ENCODE results near the gene MAST1.

The MAST1 gene

DNA sequence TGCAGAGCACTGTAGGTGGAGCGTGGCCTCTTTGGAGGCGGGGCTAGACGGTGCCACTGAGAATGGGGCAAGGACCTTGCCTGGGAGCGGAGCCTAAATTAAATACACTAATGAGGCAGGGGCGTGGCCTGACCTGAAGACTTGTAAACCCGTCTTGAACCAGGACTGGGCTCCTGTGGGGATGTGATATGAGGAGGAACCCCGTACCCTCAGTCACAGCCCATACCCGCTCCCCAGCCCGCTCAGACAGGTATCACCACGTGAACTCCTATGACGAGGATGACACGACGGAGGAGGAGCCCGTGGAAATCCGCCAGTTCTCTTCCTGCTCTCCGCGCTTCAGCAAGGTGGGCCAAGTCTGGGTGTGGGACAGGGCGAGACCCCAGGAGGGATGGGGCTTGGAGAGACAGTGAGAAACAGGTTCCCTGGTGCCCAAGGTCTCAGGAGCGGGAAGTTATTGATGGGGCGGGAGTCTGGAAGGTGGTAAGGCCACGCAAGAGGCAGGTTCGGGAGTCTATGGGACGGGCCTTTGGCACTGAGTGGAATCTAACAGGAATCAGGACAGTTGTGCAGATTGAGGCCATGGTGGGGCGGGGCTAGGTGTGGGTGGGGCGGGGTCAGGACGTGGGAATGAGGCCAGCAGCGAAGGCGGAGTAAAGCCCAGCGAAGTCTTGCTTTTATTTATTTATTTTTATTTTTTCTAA, 28.3 kb downstream of the MAST1 start (continued):
- TF ChIP-seq, protein P1, sequence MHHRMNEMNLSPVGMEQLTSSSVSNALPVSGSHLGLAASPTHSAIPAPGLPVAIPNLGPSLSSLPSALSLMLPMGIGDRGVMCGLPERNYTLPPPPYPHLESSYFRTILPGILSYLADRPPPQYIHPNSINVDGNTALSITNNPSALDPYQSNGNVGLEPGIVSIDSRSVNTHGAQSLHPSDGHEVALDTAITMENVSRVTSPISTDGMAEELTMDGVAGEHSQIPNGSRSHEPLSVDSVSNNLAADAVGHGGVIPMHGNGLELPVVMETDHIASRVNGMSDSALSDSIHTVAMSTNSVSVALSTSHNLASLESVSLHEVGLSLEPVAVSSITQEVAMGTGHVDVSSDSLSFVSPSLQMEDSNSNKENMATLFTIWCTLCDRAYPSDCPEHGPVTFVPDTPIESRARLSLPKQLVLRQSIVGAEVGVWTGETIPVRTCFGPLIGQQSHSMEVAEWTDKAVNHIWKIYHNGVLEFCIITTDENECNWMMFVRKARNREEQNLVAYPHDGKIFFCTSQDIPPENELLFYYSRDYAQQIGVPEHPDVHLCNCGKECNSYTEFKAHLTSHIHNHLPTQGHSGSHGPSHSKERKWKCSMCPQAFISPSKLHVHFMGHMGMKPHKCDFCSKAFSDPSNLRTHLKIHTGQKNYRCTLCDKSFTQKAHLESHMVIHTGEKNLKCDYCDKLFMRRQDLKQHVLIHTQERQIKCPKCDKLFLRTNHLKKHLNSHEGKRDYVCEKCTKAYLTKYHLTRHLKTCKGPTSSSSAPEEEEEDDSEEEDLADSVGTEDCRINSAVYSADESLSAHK (tag by site-specific recombination; IDR thresholded peaks at IDR 0.05), result no peak
- TF ChIP-seq ZNF600 (tag by site-specific recombination; IDR thresholded peaks at IDR 0.05) (peak; percentile 30; the same call in 1 of the 2 replicates), ZNF791 (tag by site-specific recombination; IDR thresholded peaks at IDR 0.05) (no peak), KLF8 (tag by site-specific recombination; IDR thresholded peaks at IDR 0.05) (no peak), ZNF169 (tag by site-specific recombination; IDR thresholded peaks at IDR 0.05) (no peak)
- TF ChIP-seq, protein P2, sequence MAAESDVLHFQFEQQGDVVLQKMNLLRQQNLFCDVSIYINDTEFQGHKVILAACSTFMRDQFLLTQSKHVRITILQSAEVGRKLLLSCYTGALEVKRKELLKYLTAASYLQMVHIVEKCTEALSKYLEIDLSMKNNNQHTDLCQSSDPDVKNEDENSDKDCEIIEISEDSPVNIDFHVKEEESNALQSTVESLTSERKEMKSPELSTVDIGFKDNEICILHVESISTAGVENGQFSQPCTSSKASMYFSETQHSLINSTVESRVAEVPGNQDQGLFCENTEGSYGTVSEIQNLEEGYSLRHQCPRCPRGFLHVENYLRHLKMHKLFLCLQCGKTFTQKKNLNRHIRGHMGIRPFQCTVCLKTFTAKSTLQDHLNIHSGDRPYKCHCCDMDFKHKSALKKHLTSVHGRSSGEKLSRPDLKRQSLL (tag by site-specific recombination; IDR thresholded peaks at IDR 0.05), result no peak
- TF ChIP-seq, protein P3, sequence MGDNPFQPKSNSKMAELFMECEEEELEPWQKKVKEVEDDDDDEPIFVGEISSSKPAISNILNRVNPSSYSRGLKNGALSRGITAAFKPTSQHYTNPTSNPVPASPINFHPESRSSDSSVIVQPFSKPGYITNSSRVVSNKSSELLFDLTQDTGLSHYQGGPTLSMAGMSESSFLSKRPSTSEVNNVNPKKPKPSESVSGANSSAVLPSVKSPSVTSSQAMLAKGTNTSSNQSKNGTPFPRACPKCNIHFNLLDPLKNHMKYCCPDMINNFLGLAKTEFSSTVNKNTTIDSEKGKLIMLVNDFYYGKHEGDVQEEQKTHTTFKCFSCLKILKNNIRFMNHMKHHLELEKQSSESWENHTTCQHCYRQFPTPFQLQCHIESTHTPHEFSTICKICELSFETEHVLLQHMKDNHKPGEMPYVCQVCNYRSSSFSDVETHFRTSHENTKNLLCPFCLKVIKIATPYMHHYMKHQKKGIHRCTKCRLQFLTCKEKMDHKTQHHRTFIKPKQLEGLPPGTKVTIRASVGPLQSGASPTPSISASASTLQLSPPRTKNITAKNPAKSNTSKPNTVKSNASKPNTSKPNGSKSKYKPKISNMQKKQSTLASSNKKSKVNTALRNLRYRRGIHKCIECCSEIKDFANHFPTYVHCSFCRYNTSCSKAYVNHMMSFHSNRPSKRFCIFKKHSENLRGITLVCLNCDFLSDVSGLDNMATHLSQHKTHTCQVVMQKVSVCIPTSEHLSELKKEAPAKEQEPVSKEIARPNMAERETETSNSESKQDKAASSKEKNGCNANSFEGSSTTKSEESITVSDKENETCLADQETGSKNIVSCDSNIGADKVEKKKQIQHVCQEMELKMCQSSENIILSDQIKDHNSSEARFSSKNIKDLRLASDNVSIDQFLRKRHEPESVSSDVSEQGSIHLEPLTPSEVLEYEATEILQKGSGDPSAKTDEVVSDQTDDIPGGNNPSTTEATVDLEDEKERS (tag by site-specific recombination; IDR thresholded peaks at IDR 0.05), result no peak
- TF ChIP-seq, protein P4, sequence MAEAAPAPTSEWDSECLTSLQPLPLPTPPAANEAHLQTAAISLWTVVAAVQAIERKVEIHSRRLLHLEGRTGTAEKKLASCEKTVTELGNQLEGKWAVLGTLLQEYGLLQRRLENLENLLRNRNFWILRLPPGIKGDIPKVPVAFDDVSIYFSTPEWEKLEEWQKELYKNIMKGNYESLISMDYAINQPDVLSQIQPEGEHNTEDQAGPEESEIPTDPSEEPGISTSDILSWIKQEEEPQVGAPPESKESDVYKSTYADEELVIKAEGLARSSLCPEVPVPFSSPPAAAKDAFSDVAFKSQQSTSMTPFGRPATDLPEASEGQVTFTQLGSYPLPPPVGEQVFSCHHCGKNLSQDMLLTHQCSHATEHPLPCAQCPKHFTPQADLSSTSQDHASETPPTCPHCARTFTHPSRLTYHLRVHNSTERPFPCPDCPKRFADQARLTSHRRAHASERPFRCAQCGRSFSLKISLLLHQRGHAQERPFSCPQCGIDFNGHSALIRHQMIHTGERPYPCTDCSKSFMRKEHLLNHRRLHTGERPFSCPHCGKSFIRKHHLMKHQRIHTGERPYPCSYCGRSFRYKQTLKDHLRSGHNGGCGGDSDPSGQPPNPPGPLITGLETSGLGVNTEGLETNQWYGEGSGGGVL (tag by site-specific recombination; IDR thresholded peaks at IDR 0.05), result no peak

DNA sequence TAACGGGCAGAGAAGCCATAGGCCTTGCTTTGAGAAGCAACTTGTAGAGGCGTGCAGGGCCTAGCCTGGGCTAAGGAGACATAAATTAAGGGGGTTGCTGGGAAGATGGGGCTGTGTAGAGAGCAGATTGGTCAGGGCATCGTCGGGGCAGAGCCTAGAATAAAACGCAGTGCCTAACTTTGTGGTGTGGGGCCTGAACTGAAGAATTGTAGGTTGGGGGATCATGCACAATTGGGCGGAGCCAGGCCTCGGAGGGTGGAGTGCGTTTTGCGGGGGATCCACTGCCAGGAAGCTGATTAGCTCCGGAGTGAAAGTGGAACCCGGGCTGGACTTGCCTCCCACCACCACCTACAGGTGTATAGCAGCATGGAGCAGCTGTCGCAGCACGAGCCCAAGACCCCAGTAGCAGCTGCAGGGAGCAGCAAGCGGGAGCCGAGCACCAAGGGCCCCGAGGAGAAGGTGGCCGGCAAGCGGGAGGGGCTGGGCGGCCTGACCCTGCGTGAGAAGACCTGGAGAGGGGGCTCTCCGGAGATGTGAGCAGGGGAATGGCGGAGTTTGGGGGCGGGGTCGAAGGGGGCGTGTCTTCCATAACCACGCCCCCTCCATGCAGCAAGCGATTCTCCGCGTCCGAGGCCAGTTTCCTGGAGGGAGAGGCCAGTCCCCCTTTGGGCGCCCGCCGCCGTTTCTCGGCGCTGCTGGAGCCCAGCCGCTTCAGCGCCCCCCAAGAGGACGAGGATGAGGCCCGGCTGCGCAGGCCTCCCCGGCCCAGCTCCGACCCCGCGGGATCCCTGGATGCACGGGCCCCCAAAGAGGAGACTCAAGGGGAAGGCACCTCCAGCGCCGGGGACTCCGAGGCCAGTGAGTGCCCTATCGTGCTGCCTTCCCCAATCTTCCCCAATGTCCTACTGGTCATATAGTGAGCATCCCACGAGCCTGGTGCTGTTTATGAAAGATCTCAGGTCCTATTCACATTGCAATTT, 29.1 kb downstream of the MAST1 start:
- POLR2A ChIA-PET, result no interaction called here
- Histone ChIP-seq H3K36me3 (ENCODE audit: control insufficient read depth in 2 of 2, insufficient read depth in 1 of 2, low read length in 2 of 2) (peaks cover 0 to 4% of the 10 kb centered on the region in 2 experiments; a peak in 2 of 3 replicates), H3K9me3 (ENCODE audit: control insufficient read depth, insufficient read depth, low read depth, low read length) (no peaks in the 10 kb centered on the region), H3K4me1 (ENCODE audit: control insufficient read depth, insufficient read depth, low read length) (peaks cover 4% of the 10 kb centered on the region), H3K4me3 (ENCODE audit: low read depth, low read length) (peak overlapping the region; percentile 45), H3K27ac (ENCODE audit: extremely low read depth, low read depth, low read length) (peak overlapping the region; percentile 41; the same call in 1 of the 2 replicates)
- CTCF ChIA-PET, result interaction anchor here (0.7 kb wide), 2 partner anchors 20 to 1101 kb away, joined by 3 to 4 read pairs; partner anchors contain the start of gene ZNF441
- TF ChIP-seq ZNF175 (tag by site-specific recombination; IDR thresholded peaks at IDR 0.05), result no peak
- no peak for TF ChIP-seq ZNF830 (tag by site-specific recombination; IDR thresholded peaks at IDR 0.05; ENCODE audit: low read depth)
- TF ChIP-seq, protein P5, sequence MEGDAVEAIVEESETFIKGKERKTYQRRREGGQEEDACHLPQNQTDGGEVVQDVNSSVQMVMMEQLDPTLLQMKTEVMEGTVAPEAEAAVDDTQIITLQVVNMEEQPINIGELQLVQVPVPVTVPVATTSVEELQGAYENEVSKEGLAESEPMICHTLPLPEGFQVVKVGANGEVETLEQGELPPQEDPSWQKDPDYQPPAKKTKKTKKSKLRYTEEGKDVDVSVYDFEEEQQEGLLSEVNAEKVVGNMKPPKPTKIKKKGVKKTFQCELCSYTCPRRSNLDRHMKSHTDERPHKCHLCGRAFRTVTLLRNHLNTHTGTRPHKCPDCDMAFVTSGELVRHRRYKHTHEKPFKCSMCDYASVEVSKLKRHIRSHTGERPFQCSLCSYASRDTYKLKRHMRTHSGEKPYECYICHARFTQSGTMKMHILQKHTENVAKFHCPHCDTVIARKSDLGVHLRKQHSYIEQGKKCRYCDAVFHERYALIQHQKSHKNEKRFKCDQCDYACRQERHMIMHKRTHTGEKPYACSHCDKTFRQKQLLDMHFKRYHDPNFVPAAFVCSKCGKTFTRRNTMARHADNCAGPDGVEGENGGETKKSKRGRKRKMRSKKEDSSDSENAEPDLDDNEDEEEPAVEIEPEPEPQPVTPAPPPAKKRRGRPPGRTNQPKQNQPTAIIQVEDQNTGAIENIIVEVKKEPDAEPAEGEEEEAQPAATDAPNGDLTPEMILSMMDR (tag by site-specific recombination; IDR thresholded peaks at IDR 0.05), result peak; percentile 56; the same call in 1 of the 2 replicates
- TF ChIP-seq ZNF133 (tag by site-specific recombination; IDR thresholded peaks at IDR 0.05), result no peak
- TF ChIP-seq ZNF596 (tag by site-specific recombination; IDR thresholded peaks at IDR 0.05), result no peak
- no peak for TF ChIP-seq ZNF664 (tag by site-specific recombination; IDR thresholded peaks at IDR 0.05)
- TF ChIP-seq KLF16 (tag by site-specific recombination; IDR thresholded peaks at IDR 0.05), result peak; percentile 83
- TF ChIP-seq, protein P6, sequence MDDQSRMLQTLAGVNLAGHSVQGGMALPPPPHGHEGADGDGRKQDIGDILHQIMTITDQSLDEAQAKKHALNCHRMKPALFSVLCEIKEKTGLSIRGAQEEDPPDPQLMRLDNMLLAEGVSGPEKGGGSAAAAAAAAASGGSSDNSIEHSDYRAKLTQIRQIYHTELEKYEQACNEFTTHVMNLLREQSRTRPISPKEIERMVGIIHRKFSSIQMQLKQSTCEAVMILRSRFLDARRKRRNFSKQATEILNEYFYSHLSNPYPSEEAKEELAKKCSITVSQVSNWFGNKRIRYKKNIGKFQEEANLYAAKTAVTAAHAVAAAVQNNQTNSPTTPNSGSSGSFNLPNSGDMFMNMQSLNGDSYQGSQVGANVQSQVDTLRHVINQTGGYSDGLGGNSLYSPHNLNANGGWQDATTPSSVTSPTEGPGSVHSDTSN (CRISPR knock-in tag; IDR thresholded peaks at IDR 0.05), result no peak
- TF ChIP-seq SCRT2 (tag by site-specific recombination; IDR thresholded peaks at IDR 0.05), result peak; percentile 93
- no peak for TF ChIP-seq PRDM1 (tag by site-specific recombination; IDR thresholded peaks at IDR 0.05)
- TF ChIP-seq, protein P7, sequence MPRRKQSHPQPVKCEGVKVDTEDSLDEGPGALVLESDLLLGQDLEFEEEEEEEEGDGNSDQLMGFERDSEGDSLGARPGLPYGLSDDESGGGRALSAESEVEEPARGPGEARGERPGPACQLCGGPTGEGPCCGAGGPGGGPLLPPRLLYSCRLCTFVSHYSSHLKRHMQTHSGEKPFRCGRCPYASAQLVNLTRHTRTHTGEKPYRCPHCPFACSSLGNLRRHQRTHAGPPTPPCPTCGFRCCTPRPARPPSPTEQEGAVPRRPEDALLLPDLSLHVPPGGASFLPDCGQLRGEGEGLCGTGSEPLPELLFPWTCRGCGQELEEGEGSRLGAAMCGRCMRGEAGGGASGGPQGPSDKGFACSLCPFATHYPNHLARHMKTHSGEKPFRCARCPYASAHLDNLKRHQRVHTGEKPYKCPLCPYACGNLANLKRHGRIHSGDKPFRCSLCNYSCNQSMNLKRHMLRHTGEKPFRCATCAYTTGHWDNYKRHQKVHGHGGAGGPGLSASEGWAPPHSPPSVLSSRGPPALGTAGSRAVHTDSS (tag by site-specific recombination; IDR thresholded peaks at IDR 0.05), result no peak
- peak; percentile 44 for TF ChIP-seq SP7 (tag by site-specific recombination; IDR thresholded peaks at IDR 0.05)
